Measurements from ENCODE around the gene LRP8. TPM values are rescaled to one million over a fixed set of nuclear protein-coding genes. Genes with fewer than 3 reads are reported as not detected.
A peak's percentile ranks its signal among the peaks of the same experiment; 100 is the strongest.

Gene LRP8
- total RNA-seq, 1 experiment from 2014 or later, result 54.4 TPM

DNA sequence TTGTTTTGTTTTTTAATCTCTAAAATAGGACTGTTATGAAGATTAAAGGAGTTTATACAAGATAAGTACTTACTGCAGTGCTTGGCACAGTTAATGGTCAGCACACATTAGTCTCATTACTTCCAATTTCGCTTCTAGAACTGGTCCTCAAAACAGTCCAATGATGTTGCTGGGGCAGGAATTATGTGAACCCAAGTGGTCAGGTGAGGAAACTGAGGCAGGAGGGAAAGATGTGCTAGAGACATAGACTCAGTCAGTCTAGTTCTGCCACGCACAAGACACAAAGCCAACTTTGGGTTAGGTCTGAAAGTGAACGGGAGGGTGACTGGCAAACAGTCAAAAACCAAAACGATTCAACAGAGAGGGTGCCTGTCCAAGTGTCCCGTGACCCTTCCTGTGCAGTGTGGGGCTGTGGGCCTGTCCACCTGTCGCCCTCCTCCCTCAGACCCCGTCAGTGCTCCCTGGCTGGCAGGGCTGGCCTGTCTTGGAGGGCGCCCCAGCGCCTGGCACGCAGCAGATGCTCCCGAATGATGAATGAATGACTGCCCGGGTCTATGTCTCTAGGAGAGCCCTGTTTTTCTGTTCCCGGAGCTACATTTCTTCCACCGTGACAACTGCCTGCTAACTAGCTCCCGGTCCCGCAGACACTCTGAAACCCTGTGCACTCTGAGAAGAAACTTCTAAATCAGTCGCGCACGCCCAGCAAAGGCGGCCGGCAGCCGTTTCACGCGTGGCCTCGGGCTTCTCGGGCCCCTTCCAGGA is 2.4 kb downstream of the LRP8 start:
- ATAC-seq (peak; percentile 0; the same call in 1 of the 2 replicates), DNase-seq (no peak)
- Histone ChIP-seq H3F3A (ENCODE audit: low read length, unreplicated experiment) (no peaks in the 10 kb centered on the region), H4K20me1 (ENCODE audit: low read length) (no peaks in the 10 kb centered on the region), H3K27ac (ENCODE audit: low read length) (peak overlapping the region; percentile 92), H2AFZ (ENCODE audit: low read length) (peak overlapping the region; percentile 58), H3K27me3 (ENCODE audit: low read length) (no peaks in the 10 kb centered on the region), H3K4me2 (ENCODE audit: low read length) (peak overlapping the region; percentile 87), H3K9ac (ENCODE audit: low read length) (peak overlapping the region; percentile 90), H3K9me3 (ENCODE audit: low read length) (no peaks in the 10 kb centered on the region), H3K4me1 (ENCODE audit: insufficient read depth, low read length) (peaks cover 17% of the 10 kb centered on the region), H3K4me3 (ENCODE audit: low read length) (peak overlapping the region; percentile 89), H3K79me2 (ENCODE audit: low read length) (peaks cover 63% of the 10 kb centered on the region), H3K9me2 (replicated peaks; ENCODE audit: low read length) (no peaks in the 10 kb centered on the region), H3K36me3 (ENCODE audit: low read depth, low read length) (peaks cover 23% of the 10 kb centered on the region)
- TF ChIP-seq, protein P1, sequence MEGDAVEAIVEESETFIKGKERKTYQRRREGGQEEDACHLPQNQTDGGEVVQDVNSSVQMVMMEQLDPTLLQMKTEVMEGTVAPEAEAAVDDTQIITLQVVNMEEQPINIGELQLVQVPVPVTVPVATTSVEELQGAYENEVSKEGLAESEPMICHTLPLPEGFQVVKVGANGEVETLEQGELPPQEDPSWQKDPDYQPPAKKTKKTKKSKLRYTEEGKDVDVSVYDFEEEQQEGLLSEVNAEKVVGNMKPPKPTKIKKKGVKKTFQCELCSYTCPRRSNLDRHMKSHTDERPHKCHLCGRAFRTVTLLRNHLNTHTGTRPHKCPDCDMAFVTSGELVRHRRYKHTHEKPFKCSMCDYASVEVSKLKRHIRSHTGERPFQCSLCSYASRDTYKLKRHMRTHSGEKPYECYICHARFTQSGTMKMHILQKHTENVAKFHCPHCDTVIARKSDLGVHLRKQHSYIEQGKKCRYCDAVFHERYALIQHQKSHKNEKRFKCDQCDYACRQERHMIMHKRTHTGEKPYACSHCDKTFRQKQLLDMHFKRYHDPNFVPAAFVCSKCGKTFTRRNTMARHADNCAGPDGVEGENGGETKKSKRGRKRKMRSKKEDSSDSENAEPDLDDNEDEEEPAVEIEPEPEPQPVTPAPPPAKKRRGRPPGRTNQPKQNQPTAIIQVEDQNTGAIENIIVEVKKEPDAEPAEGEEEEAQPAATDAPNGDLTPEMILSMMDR (conservative IDR thresholded peaks at IDR 0.05; ENCODE audit: low read depth, low read length), result no peak
- TF ChIP-seq EZH2 (IDR thresholded peaks at IDR 0.05; ENCODE audit: low read length, unreplicated experiment) (no peak), EZH2phosphoT487 (IDR thresholded peaks at IDR 0.05; ENCODE audit: borderline replicate concordance, low read length) (no peak)
- POLR2A ChIA-PET (ENCODE audit: unreplicated experiment), result no interaction called here
- CTCF ChIA-PET, result no interaction called here
- intact Hi-C loops (cut with micrococcal nuclease), result loop anchor here (2.0 to 5.0 kb wide), 3 partner anchors 55 to 1082 kb away; partner anchors contain the start of gene SSBP3
- BruUV-seq (replicated peaks), result TSS peak; percentile 68

GRCh38 chr1:53324728-53325297 is 3.1 kb downstream of the LRP8 start:
- Histone ChIP-seq H3K27ac (ENCODE audit: low read length) (no peak overlapping the region), H3K9me2 (replicated peaks; ENCODE audit: low read length) (no peaks in the 10 kb centered on the region), H3K9me3 (ENCODE audit: low read length) (no peaks in the 10 kb centered on the region), H3K79me2 (ENCODE audit: low read length) (peaks cover 66% of the 10 kb centered on the region), H3K36me3 (ENCODE audit: low read depth, low read length) (peaks cover 26% of the 10 kb centered on the region), H3K4me2 (ENCODE audit: low read length) (peak overlapping the region; percentile 87), H3K9ac (ENCODE audit: low read length) (peak overlapping the region; percentile 90; the same call in 1 of the 2 replicates), H3K27me3 (ENCODE audit: low read length) (no peaks in the 10 kb centered on the region), H4K20me1 (ENCODE audit: low read length) (no peaks in the 10 kb centered on the region), H3K4me3 (ENCODE audit: low read length) (peak overlapping the region; percentile 89), H3K4me1 (ENCODE audit: insufficient read depth, low read length) (peaks cover 17% of the 10 kb centered on the region), H3F3A (ENCODE audit: low read length, unreplicated experiment) (no peaks in the 10 kb centered on the region), H2AFZ (ENCODE audit: low read length) (no peak overlapping the region)
- ChIA-PET POLR2A (ENCODE audit: unreplicated experiment) (no interaction called here), CTCF (no interaction called here)
- DNase-seq (no peak), ATAC-seq (no peak)
- intact Hi-C loops (cut with micrococcal nuclease), result loop anchor here (5.0 kb wide), 1 partner anchor 1082 kb away; the partner anchor contains the start of gene SSBP3
- TF ChIP-seq, protein P1 (conservative IDR thresholded peaks at IDR 0.05; ENCODE audit: low read depth, low read length), result no peak
- TF ChIP-seq EZH2phosphoT487 (IDR thresholded peaks at IDR 0.05; ENCODE audit: borderline replicate concordance, low read length) (no peak), EZH2 (IDR thresholded peaks at IDR 0.05; ENCODE audit: low read length, unreplicated experiment) (no peak)
- no TSS peak for BruUV-seq (replicated peaks)

DNA sequence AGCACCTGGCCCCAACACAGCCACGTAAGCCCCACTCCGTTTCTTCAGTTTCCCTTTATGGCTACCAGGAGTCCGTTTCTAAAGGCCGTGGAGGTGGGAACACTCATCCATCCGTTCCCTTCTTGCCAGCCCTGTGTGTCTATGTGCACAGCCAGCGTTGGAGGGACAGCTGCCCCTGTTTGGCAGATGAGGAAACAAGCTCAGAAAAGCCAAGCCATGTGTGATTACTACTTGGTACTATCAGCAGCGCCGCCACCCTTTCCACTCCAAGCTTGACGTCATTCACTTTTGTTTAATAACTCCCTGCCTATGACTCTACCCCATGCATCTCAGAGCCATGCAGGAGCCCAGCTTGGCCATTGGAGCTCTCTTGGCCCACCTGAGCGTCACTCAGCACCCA is 3.5 kb downstream of the LRP8 start:
- POLR2A ChIA-PET (ENCODE audit: unreplicated experiment), result no interaction called here
- intact Hi-C loops (cut with micrococcal nuclease), result no loop called here
- Histone ChIP-seq H3K79me2 (ENCODE audit: low read length) (peaks cover 66% of the 10 kb centered on the region), H3K9me3 (ENCODE audit: low read length) (no peaks in the 10 kb centered on the region), H3K9ac (ENCODE audit: low read length) (no peak overlapping the region), H3K27ac (ENCODE audit: low read length) (no peak overlapping the region), H3K4me2 (ENCODE audit: low read length) (no peak overlapping the region), H4K20me1 (ENCODE audit: low read length) (no peaks in the 10 kb centered on the region), H3K27me3 (ENCODE audit: low read length) (no peaks in the 10 kb centered on the region), H3F3A (ENCODE audit: low read length, unreplicated experiment) (no peaks in the 10 kb centered on the region), H3K9me2 (replicated peaks; ENCODE audit: low read length) (no peaks in the 10 kb centered on the region), H3K4me1 (ENCODE audit: insufficient read depth, low read length) (peaks cover 17% of the 10 kb centered on the region), H2AFZ (ENCODE audit: low read length) (no peak overlapping the region), H3K36me3 (ENCODE audit: low read depth, low read length) (peaks cover 26% of the 10 kb centered on the region), H3K4me3 (ENCODE audit: low read length) (no peak overlapping the region)
- DNase-seq (no peak), ATAC-seq (no peak)
- BruUV-seq (replicated peaks), result no TSS peak
- CTCF ChIA-PET, result no interaction called here
- TF ChIP-seq EZH2phosphoT487 (IDR thresholded peaks at IDR 0.05; ENCODE audit: borderline replicate concordance, low read length) (no peak), EZH2 (IDR thresholded peaks at IDR 0.05; ENCODE audit: low read length, unreplicated experiment) (no peak)
- TF ChIP-seq, protein P1 (conservative IDR thresholded peaks at IDR 0.05; ENCODE audit: low read depth, low read length), result no peak

Measured in PC-3 (cell line).